ENCODE results near the gene ZBTB43. TPM values are rescaled to one million over a fixed set of nuclear protein-coding genes. Genes with fewer than 3 reads are reported as not detected.

Gene ZBTB43
- total RNA-seq, 1 donor from 2014 or later = 30.2 TPM

DNA sequence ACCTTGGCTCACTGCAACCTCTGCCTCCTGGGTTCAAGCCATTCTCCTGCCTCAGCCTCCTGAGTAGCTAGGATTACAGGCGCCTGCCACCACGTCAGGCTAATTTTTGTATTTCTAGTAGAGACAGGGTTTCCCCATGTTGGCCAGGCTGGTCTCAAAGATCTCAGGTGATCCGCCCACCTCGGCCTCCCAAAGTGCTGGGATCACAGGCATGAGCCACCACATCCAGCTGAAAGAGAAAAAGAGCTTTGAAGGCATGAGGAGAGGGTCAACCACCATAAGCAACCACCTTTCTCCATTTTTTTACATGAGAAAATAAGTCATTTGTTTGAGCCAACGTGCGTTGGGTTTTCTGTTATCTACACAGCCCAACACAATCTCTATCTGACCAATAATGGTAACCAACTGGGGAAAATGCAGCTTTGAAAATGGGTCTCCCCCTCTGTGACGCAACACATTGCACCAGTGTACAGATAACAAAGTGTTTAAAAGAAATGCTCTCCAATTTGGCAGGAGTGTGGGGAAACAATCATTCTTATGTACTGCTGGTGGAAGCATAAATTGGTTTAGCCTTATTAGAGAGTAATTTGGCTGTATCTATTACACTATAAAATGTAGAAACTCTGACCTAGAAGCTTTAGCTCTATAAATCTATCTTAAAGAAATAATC lies 45.8 kb upstream of the ZBTB43 start:
- no peaks in the 10 kb centered on the region for H3K4me1 ChIP-seq
- DNase-seq = no peak
- no peak overlapping the region for H3K4me3 ChIP-seq
- H3K27me3 ChIP-seq (ENCODE audit: low read depth) = peaks cover 64% of the 10 kb centered on the region
- intact Hi-C loops (cut with micrococcal nuclease) = no loop called here
- TF ChIP-seq, protein P1, sequence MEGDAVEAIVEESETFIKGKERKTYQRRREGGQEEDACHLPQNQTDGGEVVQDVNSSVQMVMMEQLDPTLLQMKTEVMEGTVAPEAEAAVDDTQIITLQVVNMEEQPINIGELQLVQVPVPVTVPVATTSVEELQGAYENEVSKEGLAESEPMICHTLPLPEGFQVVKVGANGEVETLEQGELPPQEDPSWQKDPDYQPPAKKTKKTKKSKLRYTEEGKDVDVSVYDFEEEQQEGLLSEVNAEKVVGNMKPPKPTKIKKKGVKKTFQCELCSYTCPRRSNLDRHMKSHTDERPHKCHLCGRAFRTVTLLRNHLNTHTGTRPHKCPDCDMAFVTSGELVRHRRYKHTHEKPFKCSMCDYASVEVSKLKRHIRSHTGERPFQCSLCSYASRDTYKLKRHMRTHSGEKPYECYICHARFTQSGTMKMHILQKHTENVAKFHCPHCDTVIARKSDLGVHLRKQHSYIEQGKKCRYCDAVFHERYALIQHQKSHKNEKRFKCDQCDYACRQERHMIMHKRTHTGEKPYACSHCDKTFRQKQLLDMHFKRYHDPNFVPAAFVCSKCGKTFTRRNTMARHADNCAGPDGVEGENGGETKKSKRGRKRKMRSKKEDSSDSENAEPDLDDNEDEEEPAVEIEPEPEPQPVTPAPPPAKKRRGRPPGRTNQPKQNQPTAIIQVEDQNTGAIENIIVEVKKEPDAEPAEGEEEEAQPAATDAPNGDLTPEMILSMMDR (IDR thresholded peaks at IDR 0.05; ENCODE audit: borderline replicate concordance) = no peak
- no peaks in the 10 kb centered on the region for H3K36me3 ChIP-seq
- no peaks in the 10 kb centered on the region for H3K9me3 ChIP-seq (replicated peaks)
- H3K27ac ChIP-seq (replicated peaks) = no peak overlapping the region

DNA sequence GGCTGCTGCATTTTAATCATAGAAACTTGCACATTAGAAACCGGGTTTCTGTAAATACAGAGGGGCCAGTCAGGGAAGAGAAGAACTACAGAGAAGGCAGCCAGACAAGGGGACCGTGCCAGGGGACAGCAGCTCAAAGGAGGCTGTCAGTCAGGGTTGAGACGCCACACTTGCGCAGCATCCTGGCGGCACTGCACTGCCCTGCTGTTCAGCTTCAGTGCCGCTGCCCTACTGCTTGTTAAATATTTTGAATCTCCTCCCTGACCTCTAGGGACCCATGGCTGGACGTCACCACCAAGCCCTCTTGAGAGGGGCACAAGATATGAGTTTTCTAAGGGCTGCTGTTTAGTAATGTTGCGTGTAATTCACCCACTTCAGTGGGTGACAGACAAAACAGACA lies 43.6 kb upstream of the ZBTB43 start:
- no peaks in the 10 kb centered on the region for H3K4me1 ChIP-seq
- DNase-seq = no peak
- no peaks in the 10 kb centered on the region for H3K36me3 ChIP-seq
- peaks cover 57% of the 10 kb centered on the region for H3K27me3 ChIP-seq (ENCODE audit: low read depth)
- TF ChIP-seq, protein P1 (IDR thresholded peaks at IDR 0.05; ENCODE audit: borderline replicate concordance) = no peak
- H3K27ac ChIP-seq (replicated peaks) = no peak overlapping the region
- no peak overlapping the region for H3K4me3 ChIP-seq
- intact Hi-C loops (cut with micrococcal nuclease) = no loop called here
- no peaks in the 10 kb centered on the region for H3K9me3 ChIP-seq (replicated peaks)

DNA sequence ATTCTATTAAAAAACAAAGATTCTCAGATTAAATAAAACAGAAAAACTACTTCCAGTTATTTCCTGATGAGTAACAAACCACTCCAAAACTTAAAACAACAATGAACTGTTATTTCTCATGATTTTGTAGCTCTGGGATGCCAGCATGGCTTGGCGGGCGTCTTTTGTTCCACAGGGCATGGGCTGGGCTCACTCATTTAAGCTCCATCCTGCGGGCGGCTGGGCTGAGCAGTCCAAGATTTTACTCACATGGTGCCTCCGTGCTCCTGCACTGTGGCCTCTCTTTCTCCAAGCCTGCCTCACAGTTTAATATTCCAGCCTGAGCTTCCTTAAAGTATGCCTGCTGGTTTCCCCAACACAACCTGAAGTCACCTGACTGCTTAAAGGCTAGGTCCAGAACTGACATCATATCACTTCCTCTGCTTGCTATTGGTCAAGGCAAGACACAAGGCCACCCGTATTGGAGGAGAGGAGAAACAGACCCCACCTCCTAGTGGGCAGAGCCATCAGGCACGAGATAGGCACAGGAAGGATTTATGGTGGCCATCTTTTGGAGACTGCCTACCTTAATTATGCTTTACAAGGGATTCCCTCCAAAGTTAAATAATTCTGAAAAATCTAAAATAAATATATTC lies 41.6 kb upstream of the ZBTB43 start:
- intact Hi-C loops (cut with micrococcal nuclease) = no loop called here
- no peaks in the 10 kb centered on the region for H3K4me1 ChIP-seq
- no peak overlapping the region for H3K4me3 ChIP-seq
- no peaks in the 10 kb centered on the region for H3K9me3 ChIP-seq (replicated peaks)
- peaks cover 65% of the 10 kb centered on the region for H3K27me3 ChIP-seq (ENCODE audit: low read depth)
- no peaks in the 10 kb centered on the region for H3K36me3 ChIP-seq
- TF ChIP-seq, protein P1 (IDR thresholded peaks at IDR 0.05; ENCODE audit: borderline replicate concordance) = no peak
- H3K27ac ChIP-seq (replicated peaks) = no peak overlapping the region
- no peak for DNase-seq

DNA sequence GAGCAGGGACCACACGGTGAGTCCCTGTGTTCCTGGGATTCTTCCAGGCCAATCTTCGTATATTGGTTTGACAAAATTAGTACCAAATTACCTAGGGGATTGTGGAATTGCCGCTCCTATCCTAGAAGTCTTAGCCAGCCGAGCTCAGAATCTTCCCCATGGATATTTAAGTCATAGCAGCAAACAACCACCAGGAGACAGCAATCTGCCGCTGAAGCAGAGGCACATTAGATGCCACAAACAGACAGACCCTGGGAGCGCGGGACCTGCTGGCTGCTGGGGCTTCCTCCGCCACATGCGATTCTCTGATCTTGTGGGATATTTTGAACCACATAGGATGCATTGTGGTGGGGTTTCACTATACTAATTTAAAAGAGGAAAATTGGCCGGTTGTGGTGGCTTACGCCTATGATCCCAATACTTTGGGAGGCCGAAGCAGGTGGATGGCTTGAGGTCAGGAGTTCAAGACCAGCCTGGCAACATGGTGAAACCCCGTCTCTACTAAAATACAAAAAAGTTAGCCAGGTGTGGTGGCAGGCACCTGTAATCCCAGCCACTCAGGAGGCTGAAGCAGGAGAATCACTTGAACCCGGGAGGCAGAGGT lies 31.7 kb upstream of the ZBTB43 start:
- intact Hi-C loops (cut with micrococcal nuclease) = no loop called here
- Histone ChIP-seq H3K27ac (replicated peaks) (no peak overlapping the region), H3K36me3 (no peaks in the 10 kb centered on the region), H3K4me3 (no peak overlapping the region), H3K27me3 (ENCODE audit: low read depth) (peaks cover 56% of the 10 kb centered on the region), H3K9me3 (replicated peaks) (peaks cover 10% of the 10 kb centered on the region), H3K4me1 (no peaks in the 10 kb centered on the region)
- DNase-seq = no peak
- TF ChIP-seq, protein P1 (IDR thresholded peaks at IDR 0.05; ENCODE audit: borderline replicate concordance) = peak; percentile 60

DNA sequence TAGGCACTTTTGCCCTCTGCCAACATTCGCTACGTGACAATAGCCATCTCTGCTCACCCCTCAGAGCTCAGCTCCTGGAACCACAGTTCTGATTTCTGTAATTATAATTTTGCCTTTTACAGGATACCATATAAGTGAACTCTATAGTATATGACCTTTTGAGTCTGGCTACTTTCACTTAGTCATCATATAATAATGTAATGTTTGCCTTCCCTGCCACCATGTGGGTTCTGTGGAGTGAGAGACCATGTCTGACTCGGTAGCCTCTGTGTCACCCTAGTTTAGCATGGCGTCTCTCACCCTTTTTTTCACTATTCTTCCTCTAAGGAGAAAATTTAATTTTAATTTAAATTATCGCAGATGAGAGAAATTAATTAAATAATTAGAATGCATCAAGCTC lies 28.9 kb upstream of the ZBTB43 start:
- DNase-seq = no peak
- Histone ChIP-seq H3K27me3 (ENCODE audit: low read depth) (peaks cover 79% of the 10 kb centered on the region), H3K4me3 (no peak overlapping the region), H3K9me3 (replicated peaks) (no peaks in the 10 kb centered on the region), H3K36me3 (no peaks in the 10 kb centered on the region), H3K27ac (replicated peaks) (no peak overlapping the region), H3K4me1 (no peaks in the 10 kb centered on the region)
- intact Hi-C loops (cut with micrococcal nuclease) = no loop called here
- TF ChIP-seq, protein P1 (IDR thresholded peaks at IDR 0.05; ENCODE audit: borderline replicate concordance) = no peak

All from left ventricle myocardium inferior (tissue), 1 donor.